IgD-negative memory B cell (primary cell): Measurements from ENCODE around the gene CHST11. TPM values are rescaled to one million over a fixed set of nuclear protein-coding genes. Genes with fewer than 3 reads are reported as not detected.

Source experiments
- H3K27ac Mint-ChIP-seq, 3 donors: one replicate each; pipeline ENCODE4 v1.8.0; 2020 to 2022; ENCODE audit warnings: mild to moderate bottlenecking in 3 of 3, mixed read lengths in 3 of 3, moderate library complexity in 1 of 3
- H3K27me3 Mint-ChIP-seq: one replicate; pipeline ENCODE4 v1.8.0; 2021; ENCODE audit warnings: mixed read lengths
- H3K36me3 Mint-ChIP-seq: one replicate; pipeline ENCODE4 v1.8.0; 2020; ENCODE audit warnings: mild to moderate bottlenecking, mixed read lengths
- H3K4me1 Mint-ChIP-seq, 3 donors: one replicate each; pipeline ENCODE4 v1.8.0; 2020 to 2022; ENCODE audit warnings: mixed read lengths in 3 of 3, mild to moderate bottlenecking in 1 of 3
- H3K4me3 Mint-ChIP-seq, 4 donors: one replicate each; pipeline ENCODE4 v1.8.0; 2020 to 2022; ENCODE audit warnings: mild to moderate bottlenecking in 4 of 4, mixed read lengths in 4 of 4, moderate library complexity in 3 of 4
- H3K9me3 Mint-ChIP-seq, 3 donors: one replicate each; pipeline ENCODE4 v1.8.0; 2020 to 2021; ENCODE audit warnings: mixed read lengths in 3 of 3, mild to moderate bottlenecking in 1 of 3
- polyA plus RNA-seq: library from polyadenylated mRNA; unstranded; fragments of 300-500 nt; fragmentation: Illumina TruSeq; gene quantifications from one replicate; pipeline ENCODE4 v1.2.3, GENCODE V29; 2021

Gene CHST11
- polyA plus RNA-seq, 1 donor from 2014 or later: 41.7 TPM

DNA sequence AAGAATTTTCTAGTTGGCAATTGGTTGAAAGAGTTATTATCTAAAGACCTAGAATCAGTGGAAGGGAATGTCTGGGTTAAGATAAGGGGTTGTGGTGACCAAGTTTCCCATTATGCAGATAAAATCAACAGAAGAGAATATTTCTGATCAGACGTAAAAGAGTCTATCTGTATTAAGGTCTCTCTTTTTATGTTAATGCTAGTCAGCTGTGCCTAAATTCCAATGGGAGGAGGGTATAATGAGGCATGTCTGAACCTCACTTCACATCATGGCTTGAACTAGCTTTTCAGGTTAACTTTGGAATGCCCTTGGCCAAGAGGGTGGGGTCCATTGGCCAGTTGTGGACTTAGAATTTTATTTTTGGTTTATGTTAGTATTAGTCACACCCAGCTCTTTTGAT lies 34.3 kb upstream of the CHST11 start:
- H3K4me1 Mint-ChIP-seq: peaks cover 6 to 10% (median 9%) of the 10 kb centered on the region in 3 donors
- no peak overlapping the region for H3K27ac Mint-ChIP-seq
- no peak overlapping the region for H3K4me3 Mint-ChIP-seq
- peaks cover 3% of the 10 kb centered on the region for H3K27me3 Mint-ChIP-seq
- no peaks in the 10 kb centered on the region for H3K9me3 Mint-ChIP-seq
- H3K36me3 Mint-ChIP-seq: no peaks in the 10 kb centered on the region

- Mint-ChIP-seq H3K27me3 (peaks cover 3% of the 10 kb centered on the region), H3K4me3 (no peak overlapping the region), H3K9me3 (peaks cover 0 to 2% (median 0%) of the 10 kb centered on the region in 3 donors), H3K36me3 (no peaks in the 10 kb centered on the region), H3K27ac (no peak overlapping the region), H3K4me1 (peaks cover 6 to 10% (median 9%) of the 10 kb centered on the region in 3 donors)
Observed at GRCh38 chr12:104423273-104423672, 33.5 kb upstream of the CHST11 start.

DNA sequence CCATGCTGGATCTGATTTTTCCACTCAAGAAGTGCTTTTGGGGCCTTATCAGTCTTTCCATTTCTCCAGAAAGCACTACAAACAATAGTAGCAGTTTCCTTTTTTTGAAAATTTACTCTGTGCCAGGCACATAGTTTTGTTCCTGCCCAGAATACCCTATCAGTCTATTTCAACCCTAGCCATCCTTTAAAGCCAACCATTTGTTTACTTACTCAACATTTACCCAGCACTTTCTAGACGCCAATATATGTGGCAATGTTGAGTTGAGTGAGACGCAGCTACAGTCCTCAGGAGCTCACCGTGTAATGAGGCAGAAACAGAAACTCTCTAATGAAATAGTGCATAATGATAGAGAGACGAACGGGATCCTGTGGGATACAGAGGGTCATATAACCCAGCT lies 32.9 kb upstream of the CHST11 start:
- Mint-ChIP-seq H3K4me3 (peak overlapping the region in 1 of 4 donors; percentile 0), H3K27me3 (peaks cover 3% of the 10 kb centered on the region), H3K36me3 (no peaks in the 10 kb centered on the region), H3K4me1 (peaks cover 6 to 10% (median 9%) of the 10 kb centered on the region in 3 donors), H3K9me3 (peaks cover 0 to 5% (median 0%) of the 10 kb centered on the region in 3 donors), H3K27ac (no peak overlapping the region)

GRCh38 chr12:104424955-104425354 lies 31.8 kb upstream of the CHST11 start:
- H3K4me1 Mint-ChIP-seq: peaks cover 6 to 10% (median 9%) of the 10 kb centered on the region in 3 donors
- H3K36me3 Mint-ChIP-seq: no peaks in the 10 kb centered on the region
- H3K27me3 Mint-ChIP-seq: peaks cover 3% of the 10 kb centered on the region
- H3K27ac Mint-ChIP-seq: no peak overlapping the region
- peak overlapping the region in 1 of 4 donors; percentile 31 for H3K4me3 Mint-ChIP-seq
- peaks cover 0 to 5% (median 0%) of the 10 kb centered on the region in 3 donors for H3K9me3 Mint-ChIP-seq

DNA sequence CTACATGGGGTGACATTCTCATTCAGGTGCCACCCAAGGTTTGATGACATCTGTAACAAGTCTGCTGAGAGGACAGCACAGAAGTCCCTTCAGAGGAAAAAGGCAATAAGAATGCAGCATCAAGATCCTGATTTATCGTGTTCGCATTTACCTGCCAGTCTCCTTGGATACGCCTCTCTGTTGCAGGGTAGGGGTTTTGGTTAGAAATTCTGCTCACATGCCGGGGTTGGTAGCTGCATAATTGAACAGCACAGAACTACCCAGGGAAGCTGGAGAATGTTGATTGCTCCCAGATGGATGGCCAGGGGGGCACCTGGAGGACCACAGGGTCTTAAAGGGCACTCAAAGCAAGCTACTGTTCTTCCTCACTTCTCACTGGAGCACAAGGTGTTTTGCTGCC lies 31.1 kb upstream of the CHST11 start:
- Mint-ChIP-seq H3K27ac (no peak overlapping the region), H3K4me3 (no peak overlapping the region), H3K9me3 (peaks cover 0 to 5% (median 0%) of the 10 kb centered on the region in 3 donors), H3K4me1 (peaks cover 6 to 10% (median 9%) of the 10 kb centered on the region in 3 donors), H3K27me3 (peaks cover 3% of the 10 kb centered on the region), H3K36me3 (no peaks in the 10 kb centered on the region)

DNA sequence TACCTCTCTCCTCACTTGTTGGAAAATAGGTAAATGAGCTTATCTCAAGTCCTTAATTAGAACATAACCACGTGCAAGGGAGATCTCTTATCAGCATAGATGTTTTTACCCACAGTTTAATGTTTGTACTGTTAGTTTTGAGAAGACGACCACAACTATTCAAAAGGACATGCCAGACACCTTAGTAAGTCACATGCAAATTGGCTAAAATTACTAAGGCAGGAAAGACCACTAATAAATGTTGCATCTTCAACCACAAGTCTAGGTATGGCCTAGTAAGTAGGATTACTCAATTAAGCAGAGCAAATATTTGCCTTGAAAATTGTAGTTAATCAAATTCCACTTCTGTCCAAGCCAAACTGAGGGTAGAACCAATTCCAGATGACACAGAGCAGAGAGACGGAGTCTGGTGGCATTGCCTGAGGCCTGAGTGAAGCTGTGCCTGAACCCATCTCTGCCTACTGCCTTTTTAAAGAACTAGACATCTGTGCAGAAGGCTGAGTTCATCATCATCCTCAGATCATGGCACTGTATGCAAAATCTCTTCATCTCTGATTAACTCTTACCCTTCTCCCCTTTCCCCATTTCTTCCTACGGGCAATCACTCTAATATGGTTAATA lies 29.7 kb upstream of the CHST11 start:
- no peaks in the 10 kb centered on the region for H3K27me3 Mint-ChIP-seq
- no peak overlapping the region for H3K27ac Mint-ChIP-seq
- H3K9me3 Mint-ChIP-seq: peaks cover 0 to 5% (median 0%) of the 10 kb centered on the region in 3 donors
- no peak overlapping the region for H3K4me3 Mint-ChIP-seq
- peaks cover 6 to 10% (median 9%) of the 10 kb centered on the region in 3 donors for H3K4me1 Mint-ChIP-seq
- no peaks in the 10 kb centered on the region for H3K36me3 Mint-ChIP-seq

- H3K4me3 Mint-ChIP-seq: no peak overlapping the region
- H3K4me1 Mint-ChIP-seq: peaks cover 6 to 10% (median 9%) of the 10 kb centered on the region in 3 donors
- H3K36me3 Mint-ChIP-seq: no peaks in the 10 kb centered on the region
Observed at GRCh38 chr12:104427547-104427938, 29.2 kb upstream of the CHST11 start.

GRCh38 chr12:104433061-104433460 lies 23.7 kb upstream of the CHST11 start:
- Mint-ChIP-seq H3K27me3 (peaks cover 7% of the 10 kb centered on the region), H3K9me3 (peaks cover 0 to 5% (median 0%) of the 10 kb centered on the region in 3 donors), H3K4me1 (peaks cover 0 to 5% (median 3%) of the 10 kb centered on the region in 3 donors), H3K4me3 (no peak overlapping the region), H3K27ac (no peak overlapping the region), H3K36me3 (no peaks in the 10 kb centered on the region)

More at GRCh38 chr12:104427547-104427938, 29.2 kb upstream of the CHST11 start:
- no peak overlapping the region for H3K27ac Mint-ChIP-seq
- H3K27me3 Mint-ChIP-seq: no peaks in the 10 kb centered on the region
- peaks cover 0 to 5% (median 0%) of the 10 kb centered on the region in 3 donors for H3K9me3 Mint-ChIP-seq

GRCh38 chr12:104434129-104434528 lies 22.6 kb upstream of the CHST11 start:
- Mint-ChIP-seq H3K4me3 (no peak overlapping the region), H3K4me1 (peaks cover 0 to 5% (median 3%) of the 10 kb centered on the region in 3 donors), H3K27ac (no peak overlapping the region), H3K27me3 (peaks cover 7% of the 10 kb centered on the region), H3K36me3 (no peaks in the 10 kb centered on the region), H3K9me3 (no peaks in the 10 kb centered on the region)

GRCh38 chr12:104435175-104435574 lies 21.6 kb upstream of the CHST11 start:
- no peak overlapping the region for H3K27ac Mint-ChIP-seq
- peaks cover 0 to 5% (median 3%) of the 10 kb centered on the region in 3 donors for H3K4me1 Mint-ChIP-seq

GRCh38 chr12:104435765-104436164 lies 21.0 kb upstream of the CHST11 start:
- Mint-ChIP-seq H3K36me3 (no peaks in the 10 kb centered on the region), H3K27ac (peak overlapping the region in 1 of 3 donors; percentile 45), H3K4me1 (peaks cover 0 to 5% (median 3%) of the 10 kb centered on the region in 3 donors), H3K4me3 (no peak overlapping the region), H3K27me3 (peaks cover 7% of the 10 kb centered on the region), H3K9me3 (no peaks in the 10 kb centered on the region)

More at GRCh38 chr12:104435175-104435574, 21.6 kb upstream of the CHST11 start:
- peaks cover 7% of the 10 kb centered on the region for H3K27me3 Mint-ChIP-seq
- no peak overlapping the region for H3K4me3 Mint-ChIP-seq
- no peaks in the 10 kb centered on the region for H3K36me3 Mint-ChIP-seq
- no peaks in the 10 kb centered on the region for H3K9me3 Mint-ChIP-seq

GRCh38 chr12:104436790-104437189 lies 20.0 kb upstream of the CHST11 start:
- Mint-ChIP-seq H3K36me3 (no peaks in the 10 kb centered on the region), H3K4me1 (peaks cover 0 to 5% (median 3%) of the 10 kb centered on the region in 3 donors), H3K9me3 (peaks cover 0 to 1% (median 0%) of the 10 kb centered on the region in 3 donors), H3K27me3 (peaks cover 7% of the 10 kb centered on the region), H3K27ac (peak overlapping the region in 1 of 3 donors; percentile 25), H3K4me3 (no peak overlapping the region)

DNA sequence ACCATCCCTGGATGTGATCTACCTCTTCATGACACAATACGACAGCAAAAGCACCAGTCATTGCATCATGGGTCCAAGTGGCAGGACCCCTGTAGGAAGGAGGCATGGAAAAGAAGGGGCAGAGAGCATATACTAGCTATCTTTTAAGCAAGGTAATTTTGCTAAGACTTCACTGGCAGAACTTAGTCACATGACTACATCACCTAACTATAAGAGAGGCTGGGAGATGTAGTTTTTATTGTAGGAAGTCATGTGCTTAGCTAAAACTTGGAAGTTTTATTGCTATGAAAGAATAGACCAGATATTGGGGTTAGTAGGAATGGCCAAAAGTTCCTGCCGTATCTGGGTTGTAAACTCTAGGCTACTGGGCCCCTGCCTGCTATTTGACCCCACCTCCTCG lies 18.6 kb upstream of the CHST11 start:
- peak overlapping the region in 1 of 4 donors; percentile 3 for H3K4me3 Mint-ChIP-seq
- peak overlapping the region in 2 of 3 donors; percentile 39 to 53 for H3K27ac Mint-ChIP-seq
- peaks cover 4% of the 10 kb centered on the region for H3K27me3 Mint-ChIP-seq
- H3K36me3 Mint-ChIP-seq: no peaks in the 10 kb centered on the region
- H3K9me3 Mint-ChIP-seq: peaks cover 0 to 1% (median 0%) of the 10 kb centered on the region in 3 donors
- H3K4me1 Mint-ChIP-seq: peaks cover 0 to 5% (median 3%) of the 10 kb centered on the region in 3 donors

DNA sequence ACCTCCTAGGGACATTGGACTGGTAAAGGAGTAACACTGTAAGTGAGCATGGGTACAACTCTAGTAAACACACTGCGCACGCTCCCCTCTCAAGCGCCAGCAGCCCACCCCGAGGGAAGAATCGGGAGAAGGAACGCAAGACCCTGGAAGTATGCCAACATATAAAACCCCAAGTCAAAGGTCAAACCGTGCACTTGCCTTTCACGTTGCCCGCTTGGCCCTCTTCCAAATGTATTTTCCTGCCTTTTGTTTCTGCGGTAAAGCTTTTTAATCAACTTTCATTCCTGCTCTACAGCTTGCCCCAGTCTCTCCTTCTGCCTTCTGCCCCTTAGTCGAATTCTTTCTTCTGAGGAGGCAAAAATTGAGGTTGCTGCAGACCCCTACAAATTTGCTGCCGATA lies 17.6 kb upstream of the CHST11 start:
- H3K27me3 Mint-ChIP-seq: peaks cover 4% of the 10 kb centered on the region
- H3K4me3 Mint-ChIP-seq: no peak overlapping the region
- no peak overlapping the region for H3K27ac Mint-ChIP-seq
- peaks cover 0 to 1% (median 0%) of the 10 kb centered on the region in 3 donors for H3K9me3 Mint-ChIP-seq
- H3K36me3 Mint-ChIP-seq: no peaks in the 10 kb centered on the region
- H3K4me1 Mint-ChIP-seq: peaks cover 0 to 5% (median 3%) of the 10 kb centered on the region in 3 donors

- Mint-ChIP-seq H3K27ac (peak overlapping the region in 1 of 3 donors; percentile 44), H3K9me3 (peaks cover 2 to 5% (median 3%) of the 10 kb centered on the region in 3 donors), H3K27me3 (no peaks in the 10 kb centered on the region), H3K4me1 (peaks cover 0 to 6% (median 2%) of the 10 kb centered on the region in 3 donors), H3K36me3 (peaks cover 4% of the 10 kb centered on the region), H3K4me3 (no peak overlapping the region)
Observed at GRCh38 chr12:104443008-104443407, 13.7 kb upstream of the CHST11 start.
